ENCODE data around the gene PCSK2. TPM values are rescaled to one million over a fixed set of nuclear protein-coding genes. Genes with fewer than 3 reads are reported as not detected.

Gene PCSK2
- total and polyA plus RNA-seq, 2 donors (not counting 3 experiments of a cell fraction or from before 2014, with no cell fraction given): not detected

GRCh38 chr20:17491488-17491887 lies 264.6 kb downstream of the PCSK2 start:
- no TSS peak for BruUV-seq (replicated peaks)
- no peak for FAIRE-seq
- Histone ChIP-seq H3K9ac (replicated peaks; ENCODE audit: extremely low read depth, insufficient read depth, low read length) (no peak overlapping the region), H3K4me3 (replicated peaks in 1 of 3; ENCODE audit: insufficient read depth in 1 of 3, low read depth in 1 of 3, low read length in 3 of 3) (no peak overlapping the region), H3K36me3 (ENCODE audit: control insufficient read depth in 2 of 2, extremely low read depth in 1 of 2, insufficient read depth in 2 of 2, low read length in 2 of 2) (no peaks in the 10 kb centered on the region), H3K4me1 (ENCODE audit: control insufficient read depth, extremely low read depth, insufficient read depth, low read length) (no peaks in the 10 kb centered on the region), H3K4me2 (ENCODE audit: insufficient read depth, low read length) (no peak overlapping the region), H3K9me3 (replicated peaks; ENCODE audit: control insufficient read depth, insufficient read depth, low read length) (no peaks in the 10 kb centered on the region), H3K27me3 (ENCODE audit: control insufficient read depth in 2 of 2, insufficient read depth in 2 of 2, low read length in 2 of 2) (peaks cover 0 to 1% of the 10 kb centered on the region in 2 experiments), H3K27ac (ENCODE audit: insufficient read depth, low read depth, low read length) (no peak overlapping the region), H3K79me2 (ENCODE audit: control insufficient read depth, insufficient read depth, low read length) (no peaks in the 10 kb centered on the region), H4K20me1 (replicated peaks; ENCODE audit: control insufficient read depth, extremely low read depth, insufficient read depth, low read length) (no peaks in the 10 kb centered on the region), H2AFZ (ENCODE audit: low read depth, low read length) (no peak overlapping the region), H3K9me1 (replicated peaks; ENCODE audit: control insufficient read depth, extremely low read depth, insufficient read depth, low read length) (no peaks in the 10 kb centered on the region)
- intact Hi-C loops (cut with micrococcal nuclease): no loop called here
- ChIA-PET POLR2A (no interaction called here), CTCF (interaction anchor here (1.6 kb wide), 1 partner anchor 60 kb away, joined by 3 read pairs; no protein-coding TSS in a partner anchor)
- dilution Hi-C loops (cut with MboI; ENCODE audit: extremely low pct_ligation_motif_present, low sequenced_read_pairs): no loop called here
- TF ChIP-seq EZH2 (IDR thresholded peaks at IDR 0.05; ENCODE audit: borderline replicate concordance, low read depth, low read length, severe bottlenecking) (no peak), JUN (IDR thresholded peaks at IDR 0.05; ENCODE audit: borderline replicate concordance, insufficient read depth, insufficient read length, low read depth) (no peak), CTCF (IDR thresholded peaks at IDR 0.05; ENCODE audit: extremely low read depth in 1 of 2, insufficient read depth in 1 of 2, low read depth in 1 of 2, low read length in 2 of 2) (no peak), FOS (IDR thresholded peaks at IDR 0.05; ENCODE audit: borderline replicate concordance, insufficient read depth, low read length) (no peak), MYC (IDR thresholded peaks at IDR 0.05; ENCODE audit: low read depth, low read length) (no peak), POLR2A (IDR thresholded peaks at IDR 0.05; ENCODE audit: low read depth, low read length) (no peak), GATA2 (IDR thresholded peaks at IDR 0.05; ENCODE audit: insufficient read depth, insufficient read length, low read depth, low read length) (no peak), POLR2AphosphoS5 (IDR thresholded peaks at IDR 0.05; ENCODE audit: insufficient read depth, low read depth, low read length) (no peak), MAX (IDR thresholded peaks at IDR 0.05; ENCODE audit: insufficient read depth, insufficient read length) (no peak)
- DNase-seq (ENCODE audit: low read depth, low spot score): no peak

Data from endothelial cell of umbilical vein (primary cell).